Endothelial cell of umbilical vein (primary cell): ENCODE data around the gene NFKBIE. TPM values are rescaled to one million over a fixed set of nuclear protein-coding genes. Genes with fewer than 3 reads are reported as not detected.

Experiments used
- BruUV-seq: library from RNA; stranded (reverse); fragments of 400-500 nt; replicated peaks from 2 replicates; lab custom pipeline; 2021; lab: Mats Ljungman, UMichigan
- CTCF ChIA-PET: fragments of 300-600, 350-600 bp; sonication (Branson Sonifier 250); formaldehyde crosslinking; loops from one replicate; lab custom pipeline; 2021; ENCODE audit warnings: antibody characterized with exemption, inconsistent platforms; lab: Charles Lee
- POLR2A ChIA-PET: fragments of 300-600, 350-600 bp; sonication (Branson Sonifier 250); formaldehyde crosslinking; loops from one replicate; lab custom pipeline; 2021; ENCODE audit warnings: antibody characterized with exemption, inconsistent platforms; lab: Charles Lee
- DNase-seq: peaks from one replicate; pipeline ENCODE4 v3.0.0-alpha.2; 2011; ENCODE audit warnings: low read depth, low spot score
- FAIRE-seq: peaks from 2 replicates; lab custom pipeline; 2011; peaks lifted over from hg19 to GRCh38; lab: Jason Lieb, UNC
- H2AFZ ChIP-seq: 2 replicates; pipeline ENCODE4 v1.6.0; 2012; ENCODE audit warnings: low read depth, low read length, control low read depth, inconsistent platforms
- H3K27ac ChIP-seq: 2 replicates; pipeline ENCODE4 v1.5.1; 2011; ENCODE audit warnings: low read depth, mild to moderate bottlenecking, control low read depth, low read length, moderate library complexity; ENCODE audit not compliant: insufficient read depth
- H3K27me3 ChIP-seq, 2 experiments: 2 replicates each; pipeline versions ENCODE4 v1.6.0 to v1.6.1; 2011; ENCODE audit warnings: low read length in 2 of 2, mixed read lengths in 1 of 2; ENCODE audit not compliant: control insufficient read depth in 2 of 2, insufficient read depth in 2 of 2
- H3K36me3 ChIP-seq, 2 experiments: 2 replicates in 1 of 2; 3 replicates in 1 of 2; pipeline ENCODE4 v1.5.1; 2011; ENCODE audit warnings: low read length in 2 of 2, mild to moderate bottlenecking in 1 of 2, moderate library complexity in 1 of 2; ENCODE audit not compliant: control insufficient read depth in 2 of 2, insufficient read depth in 2 of 2; ENCODE audit errors: extremely low read depth in 1 of 2
- H3K4me1 ChIP-seq: 3 replicates; pipeline ENCODE4 v1.5.1; 2011; ENCODE audit warnings: mild to moderate bottlenecking, low read length; ENCODE audit not compliant: control insufficient read depth, insufficient read depth; ENCODE audit errors: extremely low read depth
- H3K4me2 ChIP-seq: 2 replicates; pipeline ENCODE4 v1.6.1; 2011; ENCODE audit warnings: low read length, control low read depth, mixed read lengths; ENCODE audit not compliant: insufficient read depth
- H3K4me3 ChIP-seq, 3 experiments: fragments of 200-600 bp in 1 of 3; sonication (generic), shearing (Covaris generic) in 1 of 3; replicated peaks in 1 of 3; 2 replicates each; pipeline ENCODE4 v1.5.1; 2011 to 2016; ENCODE audit warnings: control low read depth in 3 of 3, low read length in 3 of 3, mild to moderate bottlenecking in 2 of 3, inconsistent platforms in 1 of 3, low read depth in 1 of 3, moderate library complexity in 1 of 3; ENCODE audit not compliant: insufficient read depth in 1 of 3
- H3K79me2 ChIP-seq: 2 replicates; pipeline ENCODE4 v1.6.0; 2012; ENCODE audit warnings: low read length, inconsistent platforms; ENCODE audit not compliant: control insufficient read depth, insufficient read depth
- H3K9ac ChIP-seq: replicated peaks from 2 replicates; pipeline ENCODE3; 2011; ENCODE audit warnings: low read length, control low read depth; ENCODE audit not compliant: insufficient read depth; ENCODE audit errors: extremely low read depth
- H3K9me1 ChIP-seq: replicated peaks from 3 replicates; pipeline ENCODE4 v1.6.0; 2011; ENCODE audit warnings: mild to moderate bottlenecking, low read length; ENCODE audit not compliant: control insufficient read depth, insufficient read depth; ENCODE audit errors: extremely low read depth
- H3K9me3 ChIP-seq: replicated peaks from 2 replicates; pipeline ENCODE4 v1.5.1; 2012; ENCODE audit warnings: low read length, inconsistent platforms; ENCODE audit not compliant: control insufficient read depth, insufficient read depth
- H4K20me1 ChIP-seq: replicated peaks from 2 replicates; pipeline ENCODE3; 2011; ENCODE audit warnings: mild to moderate bottlenecking, low read length; ENCODE audit not compliant: control insufficient read depth, insufficient read depth; ENCODE audit errors: extremely low read depth
- EZH2 ChIP-seq: IDR thresholded peaks from 2 replicates; pipeline ENCODE4 v1.6.1; 2012; ENCODE audit warnings: borderline replicate concordance, low read depth, mild to moderate bottlenecking, moderate library complexity, low read length, inconsistent platforms; ENCODE audit not compliant: severe bottlenecking
- FOS ChIP-seq: IDR thresholded peaks from 2 replicates; pipeline ENCODE4 v1.6.1; 2011; ENCODE audit warnings: mild to moderate bottlenecking, low read length, moderate library complexity, borderline replicate concordance; ENCODE audit not compliant: insufficient read depth
- GATA2 ChIP-seq: IDR thresholded peaks from 2 replicates; pipeline ENCODE4 v1.7.0; 2011; ENCODE audit warnings: low read depth, mild to moderate bottlenecking, moderate library complexity, mixed read lengths, low read length; ENCODE audit not compliant: insufficient read length, insufficient read depth
- JUN ChIP-seq: IDR thresholded peaks from 2 replicates; pipeline ENCODE4 v1.6.1; 2011; ENCODE audit warnings: borderline replicate concordance, low read depth; ENCODE audit not compliant: insufficient read length, insufficient read depth
- MYC ChIP-seq: IDR thresholded peaks from one replicate; pipeline ENCODE4 v1.6.1; 2011; ENCODE audit warnings: mild to moderate bottlenecking, low read depth, low read length
- POLR2A ChIP-seq: IDR thresholded peaks from 2 replicates; pipeline ENCODE4 v1.6.1; 2012; ENCODE audit warnings: low read depth, mild to moderate bottlenecking, control low read depth, low read length
- POLR2AphosphoS5 ChIP-seq: IDR thresholded peaks from 2 replicates; pipeline ENCODE4 v1.6.1; 2012; ENCODE audit warnings: low read depth, mild to moderate bottlenecking, control low read depth, low read length, moderate library complexity; ENCODE audit not compliant: insufficient read depth
- dilution Hi-C: fragments of 300-500 bp; cut with MboI; formaldehyde crosslinking; loops from one replicate; pipeline ENCODE4 v1.15.0; 2019; ENCODE audit warnings: low sequenced_read_pairs; ENCODE audit not compliant: extremely low pct_ligation_motif_present
- intact Hi-C: fragments of 100-400 bp; cut with micrococcal nuclease; formaldehyde crosslinking; loops from one replicate; pipeline ENCODE4 v1.10.0; 2022
- polyA plus RNA-seq, 4 experiments: library from polyadenylated mRNA; depleted of rRNA in 3 of 4; stranded (reverse) in 3 of 4; unstranded in 1 of 4; fragments of >200 nt; gene quantifications; 2 replicates each; pipeline versions ENCODE4 v1.2.1 to v1.2.3, GENCODE V29; 2011 to 2012; ENCODE audit warnings: missing spikeins in 1 of 4
- total RNA-seq: library from RNA; stranded (reverse); gene quantifications from 2 replicates; pipeline ENCODE4 v1.2.3, GENCODE V29; 2021
- TF ChIP-seq, protein P1 (sequence below), 2 donors: IDR thresholded peaks; 1 replicate in 1 of 2; 2 replicates in 1 of 2; pipeline ENCODE4 v1.5.1; 2011; ENCODE audit warnings: low read length in 2 of 2, mild to moderate bottlenecking in 2 of 2, moderate library complexity in 2 of 2, control low read depth in 1 of 2, inconsistent platforms in 1 of 2, low read depth in 1 of 2; ENCODE audit not compliant: insufficient read depth in 1 of 2; ENCODE audit errors: extremely low read depth in 1 of 2
- TF ChIP-seq, protein P2 (sequence below): IDR thresholded peaks from 2 replicates; pipeline ENCODE4 v1.6.1; 2011; ENCODE audit not compliant: insufficient read depth, insufficient read length

NFKBIE gene
- total and polyA plus RNA-seq, 2 donors (not counting 3 experiments of a cell fraction or from before 2014, with no cell fraction given): 19.0 to 22.6 TPM

DNA sequence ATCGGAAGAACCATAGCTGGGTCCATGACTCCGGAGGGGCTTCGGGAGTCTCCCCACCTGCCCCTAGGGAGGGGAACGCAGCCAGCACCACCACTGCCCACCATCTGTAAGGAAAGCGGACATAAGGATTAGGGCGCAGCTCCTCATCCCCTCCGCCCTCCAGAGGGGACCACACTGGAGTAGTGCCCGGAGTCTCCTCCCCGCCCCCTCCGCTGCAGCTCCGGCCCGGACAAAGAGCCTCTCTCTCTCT, 8.7 kb downstream of the NFKBIE start:
- Histone ChIP-seq H3K9me3 (no peaks in the 10 kb centered on the region), H3K4me1 (peaks cover 13% of the 10 kb centered on the region), H3K36me3 (peaks cover 19 to 50% of the 10 kb centered on the region in 2 experiments), H3K27ac (peak overlapping the region; percentile 49), H3K27me3 (no peaks in the 10 kb centered on the region), H4K20me1 (no peaks in the 10 kb centered on the region), H3K4me2 (peak overlapping the region; percentile 63), H2AFZ (no peak overlapping the region), H3K9ac (peak overlapping the region; percentile 69), H3K4me3 (peak overlapping the region; percentile 67 to 89 (median 74)), H3K79me2 (peaks cover 31% of the 10 kb centered on the region), H3K9me1 (no peaks in the 10 kb centered on the region)
- no TSS peak for BruUV-seq
- FAIRE-seq (peak; percentile 8), DNase-seq (no peak)
- dilution Hi-C loops (no loop called here), intact Hi-C loops (loop anchor here (1.0 to 2.0 kb wide), 3 partner anchors 9 to 84 kb away; partner anchors contain the start of gene HSP90AB1)
- ChIA-PET POLR2A (interaction anchor here (0.6 to 2.9 kb wide), 5 partner anchors 10 to 160 kb away, joined by 3 to 49 read pairs (median 4); partner anchors contain the start of genes HSP90AB1 and TMEM63B), CTCF (interaction anchor here (0.8 to 3.3 kb wide), 21 partner anchors 11 to 160 kb away, joined by 3 to 38 read pairs (median 4); partner anchors contain the start of gene HSP90AB1)
- TF ChIP-seq EZH2: no peak
- TF ChIP-seq FOS: no peak
- TF ChIP-seq MYC: no peak
- TF ChIP-seq POLR2A: no peak
- TF ChIP-seq, protein P1, sequence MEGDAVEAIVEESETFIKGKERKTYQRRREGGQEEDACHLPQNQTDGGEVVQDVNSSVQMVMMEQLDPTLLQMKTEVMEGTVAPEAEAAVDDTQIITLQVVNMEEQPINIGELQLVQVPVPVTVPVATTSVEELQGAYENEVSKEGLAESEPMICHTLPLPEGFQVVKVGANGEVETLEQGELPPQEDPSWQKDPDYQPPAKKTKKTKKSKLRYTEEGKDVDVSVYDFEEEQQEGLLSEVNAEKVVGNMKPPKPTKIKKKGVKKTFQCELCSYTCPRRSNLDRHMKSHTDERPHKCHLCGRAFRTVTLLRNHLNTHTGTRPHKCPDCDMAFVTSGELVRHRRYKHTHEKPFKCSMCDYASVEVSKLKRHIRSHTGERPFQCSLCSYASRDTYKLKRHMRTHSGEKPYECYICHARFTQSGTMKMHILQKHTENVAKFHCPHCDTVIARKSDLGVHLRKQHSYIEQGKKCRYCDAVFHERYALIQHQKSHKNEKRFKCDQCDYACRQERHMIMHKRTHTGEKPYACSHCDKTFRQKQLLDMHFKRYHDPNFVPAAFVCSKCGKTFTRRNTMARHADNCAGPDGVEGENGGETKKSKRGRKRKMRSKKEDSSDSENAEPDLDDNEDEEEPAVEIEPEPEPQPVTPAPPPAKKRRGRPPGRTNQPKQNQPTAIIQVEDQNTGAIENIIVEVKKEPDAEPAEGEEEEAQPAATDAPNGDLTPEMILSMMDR (IDR thresholded peaks at IDR 0.05; ENCODE audit: extremely low read depth in 1 of 2, insufficient read depth in 1 of 2, low read depth in 1 of 2, low read length in 2 of 2): no peak
- no peak for TF ChIP-seq POLR2AphosphoS5
- no peak for TF ChIP-seq GATA2
- TF ChIP-seq, protein P2, sequence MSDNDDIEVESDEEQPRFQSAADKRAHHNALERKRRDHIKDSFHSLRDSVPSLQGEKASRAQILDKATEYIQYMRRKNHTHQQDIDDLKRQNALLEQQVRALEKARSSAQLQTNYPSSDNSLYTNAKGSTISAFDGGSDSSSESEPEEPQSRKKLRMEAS: no peak
- no peak for TF ChIP-seq JUN
